Eye (tissue), 1 donor: ENCODE measurements around the gene PRPSAP1.

Source experiments
- DNase-seq: peaks from one replicate; pipeline ENCODE4 v3.0.0-alpha.2; 2015

Gene PRPSAP1

DNA sequence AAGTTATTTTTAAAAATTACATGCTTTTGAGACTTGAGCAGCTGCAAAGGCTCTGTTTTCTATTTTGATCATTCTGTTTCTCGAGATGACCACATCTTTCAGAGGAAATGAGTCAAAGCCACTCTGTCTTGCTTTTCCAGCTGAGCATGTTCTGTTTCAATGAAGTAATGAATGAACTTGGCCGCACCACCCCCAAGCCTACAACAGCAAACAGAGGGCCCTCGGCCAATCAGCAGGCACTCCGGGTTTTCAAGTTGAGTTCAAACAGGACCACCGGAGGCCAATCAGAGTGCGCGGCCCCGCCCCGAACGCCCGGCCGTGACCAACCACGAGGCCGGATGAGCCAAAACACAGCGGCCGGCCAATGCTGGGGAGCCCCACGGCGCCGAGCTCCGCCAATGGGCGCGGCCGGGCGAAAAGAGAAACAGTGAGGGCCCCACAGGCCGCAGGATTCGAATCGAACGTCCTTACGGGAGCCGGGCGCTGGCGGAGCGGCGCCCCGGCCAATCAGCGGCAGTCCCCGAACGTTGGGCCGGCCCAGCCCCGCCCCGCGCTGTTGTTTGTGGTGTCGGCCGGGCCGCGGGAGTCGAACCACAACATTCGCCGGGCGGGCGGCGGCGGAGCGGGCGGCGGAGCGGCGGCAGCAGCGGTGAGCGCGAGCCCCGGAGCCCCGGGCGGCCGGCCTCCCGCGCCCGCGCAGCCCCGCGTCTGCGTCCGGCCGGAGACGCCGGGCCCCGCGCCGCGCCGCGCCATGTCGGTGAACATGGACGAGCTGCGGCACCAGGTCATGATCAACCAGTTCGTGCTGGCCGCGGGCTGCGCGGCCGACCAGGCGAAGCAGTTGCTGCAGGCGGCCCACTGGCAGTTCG is 88.7 kb downstream of the PRPSAP1 start, which contains the start of gene UBALD2:
Gene UBALD2, plus strand, starts transcription at position 594 of the 869 bp plus-strand sequence. Its CDS starts 158 bp downstream, at position 752.
- peak; percentile 99 for DNase-seq

DNA sequence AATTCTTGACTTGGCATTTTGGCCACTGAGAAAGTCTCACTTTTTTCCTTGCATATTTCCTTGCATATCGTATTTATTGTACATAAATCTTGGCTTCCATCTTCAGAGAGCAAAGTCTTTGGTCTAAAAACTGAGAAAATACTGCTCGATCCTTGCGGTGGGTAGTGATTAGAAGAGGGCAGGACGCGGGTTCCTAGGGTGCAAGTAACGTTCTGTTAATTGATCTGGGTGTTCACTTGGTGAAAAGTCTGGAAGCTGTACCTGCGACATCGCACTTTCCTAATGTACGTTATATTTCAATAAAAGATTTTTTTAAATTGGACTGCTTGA is 89.3 kb downstream of the PRPSAP1 start:
- no peak for DNase-seq

DNA sequence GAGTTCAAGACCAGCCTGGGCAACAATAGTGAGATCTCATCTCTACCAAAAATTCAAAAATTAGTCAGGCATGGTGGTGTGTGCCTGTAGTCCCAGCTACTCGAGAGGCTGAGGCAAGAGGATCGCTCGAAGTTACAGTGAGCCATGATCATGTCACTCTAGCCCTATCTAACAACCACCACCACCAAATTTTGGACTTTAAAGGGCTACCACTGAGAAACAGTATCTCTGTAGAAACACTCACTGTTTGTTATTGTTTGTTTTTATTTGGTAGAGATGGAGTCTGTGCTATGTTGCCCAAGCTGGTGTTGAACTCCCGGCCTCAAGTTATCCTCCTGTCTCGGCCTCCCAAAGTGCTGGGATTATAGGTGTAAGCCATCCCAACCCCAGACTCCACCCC is 89.8 kb downstream of the PRPSAP1 start:
- no peak for DNase-seq

DNA sequence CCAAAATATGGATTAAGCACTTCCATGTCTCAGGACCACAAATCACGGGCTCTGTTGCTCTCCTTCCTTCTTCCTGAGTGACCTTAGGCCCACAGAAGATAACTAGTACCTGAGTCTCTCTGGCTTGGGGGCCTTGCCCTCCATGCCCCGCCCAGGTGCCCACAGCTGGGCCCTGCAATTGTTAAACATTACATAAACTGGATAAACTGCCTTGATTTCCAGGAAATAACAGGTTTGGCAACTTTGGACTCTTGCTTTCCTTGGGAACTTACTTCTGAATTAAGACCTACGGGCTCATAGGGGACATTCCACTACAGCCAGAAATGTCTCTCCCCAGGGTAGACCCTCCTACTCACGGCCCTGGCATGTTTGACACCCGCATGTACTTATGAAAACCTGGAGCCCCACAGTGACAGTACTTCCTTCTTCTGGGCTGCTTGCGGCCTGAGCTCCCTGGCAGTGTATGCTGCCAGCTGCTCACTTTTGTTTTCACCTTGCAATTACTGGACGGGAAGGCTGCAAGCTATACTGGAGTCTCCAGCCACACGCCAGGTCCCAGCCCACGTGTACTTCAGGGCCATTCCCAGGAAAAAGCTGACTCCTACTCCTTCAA is 90.9 kb downstream of the PRPSAP1 start:
- DNase-seq: no peak

DNA sequence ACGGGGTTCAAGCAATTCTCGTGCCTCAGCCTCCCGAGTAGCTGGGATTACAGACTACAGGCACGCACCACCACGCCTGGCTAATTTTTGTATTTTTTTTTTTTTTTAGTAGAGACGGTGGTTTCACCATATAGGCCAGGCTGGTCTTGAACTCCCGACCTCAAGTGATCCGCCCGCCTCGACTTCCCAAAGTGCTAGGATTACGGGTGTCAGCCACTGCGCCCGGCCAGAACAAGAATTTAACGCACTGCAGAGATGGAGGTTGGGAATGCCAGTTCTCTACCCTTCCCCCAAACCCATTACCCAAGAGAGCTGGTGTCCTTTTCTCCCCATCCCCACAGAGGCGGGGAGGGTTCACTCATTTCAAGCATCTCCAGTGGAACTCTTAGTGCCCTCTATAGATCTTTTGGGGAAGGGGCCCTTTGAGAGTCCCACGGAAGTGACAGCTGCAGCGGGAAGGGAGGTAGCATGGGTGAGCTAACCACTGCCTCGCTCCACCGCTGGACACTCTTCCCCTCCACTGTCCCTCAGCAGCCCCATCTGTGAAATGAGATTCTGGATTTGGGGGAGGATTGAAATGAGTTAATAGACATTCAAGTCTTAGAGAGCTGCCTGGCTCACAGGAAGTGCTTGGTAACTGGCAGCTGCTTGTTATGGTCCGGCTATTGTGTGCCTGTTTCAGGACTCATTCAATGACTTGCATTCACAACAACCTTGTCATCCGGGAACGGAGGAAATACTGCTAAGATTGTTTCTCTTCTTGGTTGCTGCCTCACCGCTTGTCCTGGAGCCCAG is 92.1 kb downstream of the PRPSAP1 start:
- DNase-seq: no peak

DNA sequence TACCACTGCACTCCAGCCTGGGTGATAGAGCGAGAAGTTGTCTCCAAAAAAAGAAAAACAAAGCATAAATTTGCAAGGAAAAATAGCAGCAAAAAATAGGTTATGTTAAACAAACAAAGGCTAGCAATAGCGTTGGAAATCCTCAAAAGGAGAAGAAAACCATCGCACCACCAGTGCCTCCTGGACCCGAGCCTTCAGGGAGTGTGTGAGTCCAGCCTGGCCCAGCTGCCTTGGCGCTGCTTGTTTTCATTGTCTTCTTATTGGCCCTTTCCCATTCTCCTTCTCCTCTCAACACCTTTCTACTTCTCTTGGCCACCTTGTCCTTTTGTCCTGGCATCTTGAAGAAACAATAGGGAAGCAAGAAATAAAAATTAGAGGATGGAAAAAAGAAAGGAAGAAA is 93.0 kb downstream of the PRPSAP1 start:
- DNase-seq: no peak

DNA sequence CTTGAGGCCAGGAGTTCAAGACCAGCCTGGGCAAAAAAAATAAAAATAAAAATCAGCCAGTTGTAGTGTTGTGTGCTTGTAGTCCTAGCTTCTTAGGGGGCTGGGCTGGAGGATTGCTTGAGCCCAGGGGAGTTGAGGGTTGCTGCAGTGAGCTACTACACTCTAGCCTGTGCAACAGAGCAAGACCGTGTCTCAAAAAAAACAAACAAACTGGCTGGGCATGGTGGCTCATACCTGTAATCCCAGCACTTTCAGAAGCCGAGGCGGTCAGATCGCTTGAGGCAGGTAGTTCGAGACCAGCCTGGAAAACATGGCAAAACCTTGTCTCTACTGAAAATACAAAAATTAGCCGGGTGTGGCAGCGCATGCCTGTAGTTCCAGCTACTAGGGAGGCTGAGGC is 93.5 kb downstream of the PRPSAP1 start:
- no peak for DNase-seq
